ENCODE data around the gene DIAPH2.

DNA sequence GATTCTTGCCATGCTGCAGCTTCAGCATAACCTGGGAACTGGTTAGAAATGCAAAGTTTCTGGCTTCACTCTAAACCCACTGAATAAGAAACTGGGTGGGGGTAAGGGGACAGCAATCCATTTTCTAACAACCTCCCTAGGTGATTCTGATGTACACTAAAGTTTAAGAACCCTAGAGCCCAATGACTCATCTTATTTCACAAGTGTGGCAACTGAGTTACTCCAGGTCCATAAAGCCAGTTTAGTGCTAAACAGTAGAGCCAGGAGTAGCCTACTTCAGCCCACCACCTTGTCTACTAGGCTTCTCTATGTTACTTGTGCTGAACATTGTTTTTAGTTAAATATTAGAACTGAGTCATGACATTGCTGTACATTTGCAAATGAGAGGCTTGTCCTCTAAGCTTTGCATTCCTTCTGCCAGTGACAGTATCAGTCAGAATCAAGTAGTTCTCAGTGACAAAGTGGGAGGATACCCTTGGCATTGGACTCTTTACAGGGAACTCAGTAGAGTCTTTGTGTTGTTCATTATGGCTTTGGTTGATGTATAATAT lies 717.0 kb downstream of the DIAPH2 start:
- TF ChIP-seq, protein P1, sequence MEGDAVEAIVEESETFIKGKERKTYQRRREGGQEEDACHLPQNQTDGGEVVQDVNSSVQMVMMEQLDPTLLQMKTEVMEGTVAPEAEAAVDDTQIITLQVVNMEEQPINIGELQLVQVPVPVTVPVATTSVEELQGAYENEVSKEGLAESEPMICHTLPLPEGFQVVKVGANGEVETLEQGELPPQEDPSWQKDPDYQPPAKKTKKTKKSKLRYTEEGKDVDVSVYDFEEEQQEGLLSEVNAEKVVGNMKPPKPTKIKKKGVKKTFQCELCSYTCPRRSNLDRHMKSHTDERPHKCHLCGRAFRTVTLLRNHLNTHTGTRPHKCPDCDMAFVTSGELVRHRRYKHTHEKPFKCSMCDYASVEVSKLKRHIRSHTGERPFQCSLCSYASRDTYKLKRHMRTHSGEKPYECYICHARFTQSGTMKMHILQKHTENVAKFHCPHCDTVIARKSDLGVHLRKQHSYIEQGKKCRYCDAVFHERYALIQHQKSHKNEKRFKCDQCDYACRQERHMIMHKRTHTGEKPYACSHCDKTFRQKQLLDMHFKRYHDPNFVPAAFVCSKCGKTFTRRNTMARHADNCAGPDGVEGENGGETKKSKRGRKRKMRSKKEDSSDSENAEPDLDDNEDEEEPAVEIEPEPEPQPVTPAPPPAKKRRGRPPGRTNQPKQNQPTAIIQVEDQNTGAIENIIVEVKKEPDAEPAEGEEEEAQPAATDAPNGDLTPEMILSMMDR (IDR thresholded peaks at IDR 0.05): no peak
- no peak for TF ChIP-seq POLR2A (IDR thresholded peaks at IDR 0.05)

All from breast epithelium (tissue), 3 donors.